Psoas muscle (tissue), 8 donors: ENCODE measurements around the gene TMEM132A. TPM values are rescaled to one million over a fixed set of nuclear protein-coding genes. Genes with fewer than 3 reads are reported as not detected.
A peak's percentile ranks its signal among the peaks of the same experiment; 100 is the strongest.

Experiments used
- ATAC-seq, 4 donors: fragments of 200-7000 bp; cut with Tn5 transposase; one replicate each; pipeline ENCODE4 v1.9.1; 2020; ENCODE audit warnings: moderate library complexity in 3 of 4, mild to moderate bottlenecking in 2 of 4
- DNase-seq, 2 donors: peaks; one replicate each; pipeline ENCODE4 v3.0.0-alpha.2; 2020
- H3K27ac ChIP-seq: fragments of 200-600 bp; one replicate; pipeline ENCODE4 v1.8.0; 2022
- H3K27me3 ChIP-seq, 3 donors: fragments of 200-600 bp in 1 of 3; one replicate each; pipeline versions ENCODE4 v1.6.1 to v1.8.0; 2013 to 2022; ENCODE audit warnings: low read length in 2 of 3, mild to moderate bottlenecking in 2 of 3, moderate library complexity in 1 of 3; ENCODE audit not compliant: insufficient read depth in 3 of 3
- H3K36me3 ChIP-seq, 2 donors: fragments of 200-600 bp in 1 of 2; one replicate each; pipeline versions ENCODE4 v1.6.1 to v1.8.0; 2013 to 2022; ENCODE audit warnings: low read depth in 1 of 2, mild to moderate bottlenecking in 1 of 2, moderate library complexity in 1 of 2; ENCODE audit not compliant: insufficient read depth in 1 of 2
- H3K4me1 ChIP-seq: fragments of 200-600 bp; one replicate; pipeline ENCODE4 v1.8.0; 2022
- H3K4me3 ChIP-seq: fragments of 200-600 bp; one replicate; pipeline ENCODE4 v1.8.0; 2022; ENCODE audit warnings: mild to moderate bottlenecking
- H3K9me3 ChIP-seq: fragments of 200-600 bp; one replicate; pipeline ENCODE4 v1.8.0; 2022
- CTCF ChIP-seq: fragments of 200-600 bp; IDR thresholded peaks from one replicate; pipeline ENCODE4 v1.8.0; 2022; ENCODE audit warnings: antibody characterized with exemption
- WGBS, 3 donors: extraction: QIAGEN DNeasy Blood & Tissue Kit; methylation state at CpG; one replicate each; pipeline versions ENCODE4 v1.1.6 to v1.1.7; 2013; 5-methylcytosine and 5-hydroxymethylcytosine counted together
- intact Hi-C, 2 donors: fragments of 100-400 bp; cut with DNase I; formaldehyde crosslinking; loops; one replicate each; pipeline versions ENCODE4 v1.11.0 to v1.14.2; 2022
- polyA plus RNA-seq, 3 donors: library from polyadenylated mRNA; stranded (reverse); fragments of 200-250 nt; gene quantifications; one replicate each; pipeline ENCODE4 v1.2.3, GENCODE V29; 2013
- total RNA-seq, 4 donors: library from RNA; stranded (reverse); fragmentation: NEBNext Ultra II Directional in 2 of 4; extraction: Animal tissue kit (Norgen Biotek cat#: 25700) in 2 of 4; gene quantifications; one replicate each; pipeline versions ENCODE4 v1.2.1 to v1.2.4, GENCODE V29; 2021 to 2023
- donor health status: healthy with polysubstance abuse.
- donor health status: DM: no; HTN: no; CAD: no; lungs with moderate emphysema.
- donor health status: Bipolar disorder and iron deficiency.
- donor health status: healthy.
- donor health status: DM: yes; HTN: yes; CAD: no.
- donor health status: DM: no; HTN: no; CAD: no.
- donor health status: DM: no; HTN: no; CAD: no.
- donor health status: DM: yes; HTN: yes; CAD: no.

Gene TMEM132A
- total and polyA plus RNA-seq, 7 donors: 2.0 to 7.7 (median 3.7) TPM

GRCh38 chr11:60948250-60948649 is 24.0 kb downstream of the TMEM132A start:
- no peak for TF ChIP-seq CTCF
- Histone ChIP-seq H3K4me1 (no peaks in the 10 kb centered on the region), H3K27me3 (peaks cover 0 to 3% (median 0%) of the 10 kb centered on the region in 3 donors), H3K9me3 (no peaks in the 10 kb centered on the region), H3K4me3 (no peak overlapping the region), H3K27ac (no peak overlapping the region), H3K36me3 (no peaks in the 10 kb centered on the region)
- ATAC-seq: no peak
- WGBS, 3 donors: 56 to 76% (median 72%) methylated on average over 5 of the region's 5 CpGs
- DNase-seq: no peak
- intact Hi-C loops: no loop called here

GRCh38 chr11:60950024-60950423 is 25.8 kb downstream of the TMEM132A start:
- H3K9me3 ChIP-seq: no peaks in the 10 kb centered on the region
- H3K27ac ChIP-seq: no peak overlapping the region
- no peaks in the 10 kb centered on the region for H3K4me1 ChIP-seq
- H3K4me3 ChIP-seq: peak overlapping the region; percentile 63
- ATAC-seq (no peak), DNase-seq (no peak)
- H3K36me3 ChIP-seq: no peaks in the 10 kb centered on the region
- H3K27me3 ChIP-seq: peaks cover 0 to 3% (median 0%) of the 10 kb centered on the region in 3 donors
- no peak for TF ChIP-seq CTCF
- intact Hi-C loops: no loop called here
- WGBS, 3 donors: 64 to 72% (median 67%) methylated on average over 6 of the region's 6 CpGs

- Histone ChIP-seq H3K4me1 (no peaks in the 10 kb centered on the region), H3K9me3 (no peaks in the 10 kb centered on the region), H3K4me3 (peak overlapping the region; percentile 63), H3K27me3 (peaks cover 0 to 3% (median 0%) of the 10 kb centered on the region in 3 donors), H3K27ac (no peak overlapping the region), H3K36me3 (no peaks in the 10 kb centered on the region)
- 32 to 52% (median 41%) methylated on average over 47 to 86 of the region's 86 CpGs for WGBS, 3 donors
- DNase-seq: peak in 1 of 2 donors; percentile 35
- peak in 2 of 4 donors; percentile 11 to 22 for ATAC-seq
- no peak for TF ChIP-seq CTCF
- intact Hi-C loops: no loop called here
These were observed 26.8 kb downstream of the TMEM132A start for GRCh38 chr11:60950933-60951605.

GRCh38 chr11:60951606-60951903 is 27.3 kb downstream of the TMEM132A start:
- Histone ChIP-seq H3K36me3 (no peaks in the 10 kb centered on the region), H3K27me3 (peaks cover 0 to 3% (median 0%) of the 10 kb centered on the region in 3 donors), H3K9me3 (no peaks in the 10 kb centered on the region), H3K4me1 (no peaks in the 10 kb centered on the region), H3K4me3 (peak overlapping the region; percentile 63), H3K27ac (peak overlapping the region; percentile 48)
- ATAC-seq (peak; percentile 13 to 53 (median 26)), DNase-seq (no peak)
- TF ChIP-seq CTCF: no peak
- intact Hi-C loops: no loop called here
- 7 to 8% (median 8%) methylated on average over 5 to 8 of the region's 8 CpGs for WGBS, 3 donors
